Urothelium cell line (cell line): ENCODE results near the gene PLXDC2.

Source experiments
- DNase-seq: peaks from one replicate; pipeline ENCODE4 v3.0.0; 2011; ENCODE audit warnings: low spot score, mixed read lengths
- FAIRE-seq: peaks from 2 replicates; lab custom pipeline; 2011; peaks lifted over from hg19 to GRCh38; lab: Jason Lieb, UNC

Gene PLXDC2

GRCh38 chr10:19848226-19848985 is 32.2 kb downstream of the PLXDC2 start:
- DNase-seq: no peak
- FAIRE-seq: no peak

- no peak for DNase-seq
- FAIRE-seq: no peak
Observed at GRCh38 chr10:19853831-19854230, 37.6 kb downstream of the PLXDC2 start.

GRCh38 chr10:19857876-19858275 is 41.6 kb downstream of the PLXDC2 start:
- FAIRE-seq (no peak), DNase-seq (no peak)

- DNase-seq (no peak), FAIRE-seq (no peak)
Observed at GRCh38 chr10:19860107-19860506, 43.9 kb downstream of the PLXDC2 start.

GRCh38 chr10:19862811-19863515 is 46.7 kb downstream of the PLXDC2 start:
- DNase-seq (no peak), FAIRE-seq (no peak)

GRCh38 chr10:19865676-19866075 is 49.4 kb downstream of the PLXDC2 start:
- FAIRE-seq: no peak
- no peak for DNase-seq

- DNase-seq: no peak
- FAIRE-seq: no peak
Observed at GRCh38 chr10:19869370-19869769, 53.1 kb downstream of the PLXDC2 start.

- no peak for FAIRE-seq
- DNase-seq: no peak
Observed at GRCh38 chr10:19872504-19873271, 56.5 kb downstream of the PLXDC2 start.

- FAIRE-seq (no peak), DNase-seq (no peak)
Observed at GRCh38 chr10:19874190-19874589, 58.0 kb downstream of the PLXDC2 start.

- DNase-seq (peak; percentile 55), FAIRE-seq (no peak)
Observed at GRCh38 chr10:19874791-19875190, 58.6 kb downstream of the PLXDC2 start.

- no peak for FAIRE-seq
- no peak for DNase-seq
Observed at GRCh38 chr10:19876570-19876969, 60.3 kb downstream of the PLXDC2 start.

GRCh38 chr10:19877466-19878255 is 61.4 kb downstream of the PLXDC2 start:
- no peak for DNase-seq
- no peak for FAIRE-seq

- FAIRE-seq (no peak), DNase-seq (no peak)
Observed at GRCh38 chr10:19882621-19883020, 66.4 kb downstream of the PLXDC2 start.

- FAIRE-seq (no peak), DNase-seq (no peak)
Observed at GRCh38 chr10:19888061-19888660, 71.9 kb downstream of the PLXDC2 start.

- FAIRE-seq: no peak
Observed at GRCh38 chr10:19889256-19889655, 73.0 kb downstream of the PLXDC2 start.

GRCh38 chr10:19891429-19891828 is 75.2 kb downstream of the PLXDC2 start:
- no peak for DNase-seq
- no peak for FAIRE-seq

More at GRCh38 chr10:19889256-19889655, 73.0 kb downstream of the PLXDC2 start:
- DNase-seq: no peak

GRCh38 chr10:19892270-19892669 is 76.0 kb downstream of the PLXDC2 start:
- FAIRE-seq (no peak), DNase-seq (no peak)

GRCh38 chr10:19892677-19893076 is 76.4 kb downstream of the PLXDC2 start:
- FAIRE-seq: no peak

GRCh38 chr10:19895500-19895899 is 79.3 kb downstream of the PLXDC2 start:
- DNase-seq (no peak), FAIRE-seq (no peak)

More at GRCh38 chr10:19892677-19893076, 76.4 kb downstream of the PLXDC2 start:
- DNase-seq: no peak

GRCh38 chr10:19902456-19902855 is 86.2 kb downstream of the PLXDC2 start:
- DNase-seq: no peak
- no peak for FAIRE-seq
